ENCODE results near the gene GTF3C5. TPM values are rescaled to one million over a fixed set of nuclear protein-coding genes. Genes with fewer than 3 reads are reported as not detected.

GTF3C5 gene
- total RNA-seq, 1 donor from 2014 or later = 36.3 TPM

DNA sequence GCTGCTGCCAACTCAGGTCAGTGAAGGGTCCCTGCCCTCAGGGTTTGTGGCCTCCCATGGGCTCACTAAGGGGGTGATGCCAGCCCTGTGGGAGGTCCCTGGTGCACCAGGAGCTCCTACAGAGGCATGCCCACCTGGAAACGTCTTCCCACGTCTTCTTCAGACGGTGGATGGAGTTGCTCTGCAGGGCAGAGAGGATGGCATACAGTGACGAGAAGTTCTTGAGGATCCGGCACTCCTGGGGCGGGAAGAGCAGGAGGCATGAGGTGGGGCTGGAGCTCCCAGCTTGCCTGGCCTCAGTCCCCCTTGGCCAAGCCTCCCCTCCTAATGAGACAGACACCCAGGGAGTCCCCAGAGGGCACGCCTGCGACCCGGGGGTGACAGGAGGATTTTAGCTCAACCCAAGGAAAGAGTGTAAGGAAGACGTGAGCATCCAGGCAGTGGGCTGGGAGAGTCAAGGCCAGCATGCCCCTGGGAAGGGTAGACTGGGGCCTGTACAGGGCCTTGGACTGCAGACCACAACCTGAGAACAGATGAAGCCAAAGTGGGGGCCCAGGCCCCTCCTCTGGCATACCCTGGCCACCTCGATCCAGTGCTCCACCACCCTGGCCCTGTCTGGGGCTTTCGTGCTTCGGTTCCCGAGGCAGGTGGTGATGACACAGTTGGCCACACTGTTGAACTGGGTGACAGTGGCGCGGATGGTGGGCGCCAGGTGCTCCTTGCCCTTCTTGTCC is 75.9 kb downstream of the GTF3C5 start:
- no peak for DNase-seq (ENCODE audit: low read depth in 2 of 2)

GRCh38 chr9:133107245-133107722 is 76.5 kb downstream of the GTF3C5 start:
- no peak for DNase-seq (ENCODE audit: low read depth in 2 of 2)

Other genes starting within 250 kb of the GTF3C5 start
- gene AK8, start 152.7 kb upstream of the GTF3C5 start, total RNA-seq = under 0.01 TPM in 1 of 2 replicates, not detected in the other
- 0.60 and 1.3 TPM in 2 replicates for gene SPACA9, start 152.1 kb upstream of the GTF3C5 start, total RNA-seq
- gene TSC1, start 86.4 kb upstream of the GTF3C5 start, total RNA-seq = 12.2 and 20.4 TPM in 2 replicates
- gene GFI1B, start 52.3 kb upstream of the GTF3C5 start, total RNA-seq = not detected in 2 replicates
- gene CEL, start 31.0 kb downstream of the GTF3C5 start, total RNA-seq = under 0.01 TPM in 2 replicates
- gene RALGDS, start 90.2 kb downstream of the GTF3C5 start, total RNA-seq = 27.0 and 37.5 TPM in 2 replicates
- 19.4 and 27.8 TPM in 2 replicates for gene GBGT1, start 132.9 kb downstream of the GTF3C5 start, total RNA-seq
- not detected in 2 replicates for gene OBP2B, start 178.3 kb downstream of the GTF3C5 start, total RNA-seq
- 0.22 and 0.79 TPM in 2 replicates for gene ABO, start 244.2 kb downstream of the GTF3C5 start, total RNA-seq